ENCODE data around the gene LMNA.

The LMNA gene

DNA sequence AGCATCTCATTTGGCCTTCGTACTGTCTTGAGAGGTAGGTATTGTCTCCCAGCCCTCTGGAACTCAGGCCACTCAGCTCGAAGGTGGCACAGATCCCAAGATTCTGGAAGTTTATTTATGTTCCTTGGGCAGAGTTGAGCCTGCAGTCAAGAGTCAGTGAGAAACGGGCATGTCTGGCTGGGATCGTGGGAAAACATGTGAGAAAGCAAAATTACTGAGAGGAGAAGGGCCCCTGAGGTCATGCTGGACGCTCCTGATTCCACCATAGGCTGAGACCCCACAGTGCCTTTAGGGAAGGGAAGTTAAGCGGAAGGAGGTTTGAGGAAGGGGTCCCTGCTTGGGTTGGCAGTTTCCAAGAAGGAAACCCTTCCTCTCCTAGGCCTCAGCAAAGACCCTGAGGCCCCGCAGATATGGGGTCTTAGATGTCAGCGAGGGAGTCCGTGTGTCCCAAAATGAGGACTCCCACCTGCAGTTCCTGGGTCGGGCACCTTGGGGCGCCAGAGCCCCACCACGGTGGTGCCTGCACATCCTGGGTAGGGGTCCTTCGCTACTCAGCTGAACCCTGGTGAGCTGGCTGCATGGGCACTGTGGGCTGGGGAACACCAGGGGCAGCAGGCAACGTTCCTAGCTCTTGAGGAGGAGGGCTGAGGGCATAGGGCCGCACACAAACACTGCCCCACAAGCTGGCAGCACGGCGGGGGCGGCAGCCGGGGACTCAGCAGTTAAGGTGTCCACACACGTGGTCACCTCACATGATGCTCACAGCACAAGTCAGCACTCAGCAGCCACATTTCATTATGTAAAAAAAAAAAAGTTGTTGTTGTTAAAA, 26.6 kb downstream of the LMNA start:
- no peak for DNase-seq (ENCODE audit: low spot score)

DNA sequence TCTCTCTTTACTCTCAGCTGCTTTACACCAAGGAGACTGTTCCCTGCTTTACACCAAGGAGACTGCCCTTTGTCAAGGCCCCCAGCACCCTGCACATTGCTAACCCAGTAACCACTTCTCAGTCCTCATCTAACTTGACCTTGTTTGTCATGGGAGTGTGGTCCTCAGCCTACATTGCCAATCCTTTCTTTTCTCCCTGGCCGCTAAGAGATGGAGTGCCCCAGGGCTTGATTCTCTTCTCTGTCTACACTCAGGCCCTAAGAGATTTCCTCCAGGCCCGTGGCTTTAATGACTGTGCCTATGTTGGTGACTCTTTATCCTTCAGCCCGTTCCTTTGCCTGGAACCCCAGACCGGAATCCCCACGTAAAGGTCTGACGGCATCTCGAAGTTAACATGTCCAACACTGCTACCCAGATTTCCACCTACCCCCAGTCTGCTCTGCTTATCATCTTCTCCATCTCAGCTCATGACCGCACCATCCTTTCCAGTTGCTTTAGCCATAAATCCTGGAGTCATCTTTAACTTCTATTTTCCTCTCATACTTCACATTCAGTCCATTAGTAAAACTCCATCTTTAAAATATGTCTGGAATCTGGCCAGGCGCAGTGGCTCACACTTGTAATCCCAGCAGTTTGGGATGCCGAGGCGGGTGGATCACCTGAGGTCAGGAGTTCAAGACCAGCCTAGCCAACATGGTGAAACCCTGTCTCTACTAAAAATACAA, 29.4 kb downstream of the LMNA start:
- no peak for DNase-seq (ENCODE audit: low spot score)

DNA sequence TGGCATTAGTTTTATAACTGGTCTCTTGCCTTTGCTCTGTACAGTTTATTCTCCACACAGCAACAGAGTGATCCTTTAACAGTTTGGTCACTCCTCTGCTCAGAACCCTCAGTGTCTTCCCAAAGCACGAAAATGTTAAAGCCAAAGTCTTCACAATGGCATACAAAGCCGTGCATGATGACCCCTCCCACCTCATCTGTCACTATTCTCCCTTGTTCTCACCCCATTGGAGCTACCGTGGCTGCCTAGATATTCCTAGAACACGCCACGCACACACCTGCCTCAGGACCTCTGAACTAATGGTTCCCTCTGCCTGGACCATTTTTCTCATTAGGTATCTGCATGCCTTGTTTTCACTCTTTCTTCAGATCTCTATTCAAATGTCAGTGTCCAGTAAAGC, 30.2 kb downstream of the LMNA start:
- no peak for DNase-seq (ENCODE audit: low spot score)

DNA sequence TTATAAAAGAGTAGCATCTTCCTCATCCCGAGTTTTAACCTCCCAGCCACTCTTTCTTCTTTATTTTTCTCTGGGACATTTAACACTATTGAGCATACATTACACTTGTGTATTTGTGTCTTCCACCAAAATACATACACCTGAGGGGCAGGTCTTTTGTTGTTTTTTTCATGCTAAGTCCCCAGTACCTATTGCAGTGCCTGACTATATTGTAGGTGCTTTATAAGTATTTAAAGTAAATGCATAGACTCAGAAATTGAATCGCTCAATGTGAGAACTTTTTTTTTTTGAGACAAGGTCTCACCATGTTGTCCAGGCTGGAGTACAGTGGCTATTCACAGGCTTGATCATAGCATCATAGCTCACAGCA, 31.1 kb downstream of the LMNA start:
- no peak for DNase-seq (ENCODE audit: low spot score)

DNA sequence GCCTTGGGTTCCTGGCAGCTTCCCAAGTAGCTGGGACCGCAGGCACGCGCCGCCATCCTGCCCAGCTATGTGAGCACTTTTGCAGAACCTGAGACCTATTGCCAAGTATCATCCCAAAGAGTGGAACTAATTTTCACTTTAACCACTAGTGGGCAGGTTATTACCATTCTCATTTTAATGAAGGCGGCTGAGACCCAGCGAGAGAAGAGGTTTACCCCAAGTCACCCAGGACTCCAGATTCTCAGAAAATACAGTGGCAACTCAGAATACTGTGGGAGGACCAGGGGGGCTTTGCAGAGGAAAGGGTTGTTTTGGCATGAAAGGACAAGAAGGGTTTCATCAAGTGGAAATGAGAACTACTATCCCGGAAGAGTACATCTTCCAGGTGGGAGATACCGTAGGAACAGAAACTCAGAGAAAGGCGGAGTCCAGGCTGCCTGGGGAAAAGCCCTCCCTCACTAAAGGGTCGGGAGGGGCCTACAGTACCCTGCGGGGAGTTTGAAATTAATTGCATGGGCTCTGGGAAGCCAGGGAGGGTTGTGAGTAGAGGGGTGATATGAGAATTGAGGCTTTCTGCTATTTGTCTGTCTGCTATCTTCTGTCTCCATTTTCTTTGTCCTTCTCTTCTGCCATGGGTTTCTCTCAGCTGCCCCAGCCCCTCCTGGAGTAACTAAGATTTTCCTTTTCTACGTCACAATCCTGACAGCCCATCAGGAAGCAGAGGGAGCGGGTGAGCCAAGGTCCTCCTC, 31.7 kb downstream of the LMNA start:
- peak; percentile 88 for DNase-seq (ENCODE audit: low spot score)

DNA sequence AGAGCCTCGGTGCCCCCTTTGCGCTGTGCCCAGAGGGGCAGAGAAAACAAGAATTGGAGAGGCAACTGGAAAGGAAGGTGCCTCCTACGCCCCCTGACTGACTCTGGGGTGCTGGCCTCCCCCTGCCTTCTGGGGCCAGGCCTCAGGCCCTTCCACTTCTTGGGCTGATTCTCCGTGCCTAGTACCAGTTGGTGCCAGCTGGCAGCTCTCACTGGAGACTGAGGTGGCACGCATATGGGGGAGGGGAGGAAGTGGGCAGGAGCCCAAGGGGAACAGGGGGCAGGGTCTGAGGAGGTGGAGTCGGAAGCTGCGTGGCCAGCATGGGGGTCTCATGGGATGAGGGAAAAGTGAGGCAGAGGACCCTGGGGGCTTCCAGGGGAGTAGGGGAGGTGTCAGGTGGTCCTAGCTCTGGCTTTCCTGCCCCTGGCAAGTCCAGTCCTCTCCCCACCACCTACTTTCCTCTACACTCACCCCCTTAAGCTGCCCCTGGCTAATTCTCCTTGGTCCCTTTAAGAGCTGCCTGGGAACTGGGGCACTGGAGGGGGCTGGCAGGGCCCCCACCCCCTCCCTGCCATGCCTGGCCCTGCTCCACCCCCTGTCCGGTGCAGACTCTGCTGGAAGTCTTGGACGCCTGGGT, 32.4 kb downstream of the LMNA start:
- DNase-seq (ENCODE audit: low spot score): peak; percentile 39

DNA sequence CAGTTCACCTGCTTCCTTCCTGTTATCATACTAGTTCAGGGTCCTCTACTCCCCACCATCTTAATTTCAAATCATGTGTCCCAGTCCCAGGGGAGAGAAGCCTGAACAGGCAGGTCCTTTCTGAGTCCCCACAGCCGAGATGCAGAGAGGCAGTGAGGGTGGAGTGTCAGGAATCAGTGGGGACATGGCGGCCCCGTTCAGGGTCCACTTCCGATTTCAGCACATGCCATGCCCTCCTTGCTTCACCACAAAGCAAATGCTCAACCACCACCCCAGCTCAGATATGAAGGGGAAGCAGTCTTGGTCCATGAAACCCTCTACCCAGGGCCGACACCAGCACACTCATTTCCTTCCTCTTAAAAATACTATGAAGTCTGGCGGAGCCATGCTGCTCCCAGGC, 33.7 kb downstream of the LMNA start:
- no peak for DNase-seq (ENCODE audit: low spot score)

DNA sequence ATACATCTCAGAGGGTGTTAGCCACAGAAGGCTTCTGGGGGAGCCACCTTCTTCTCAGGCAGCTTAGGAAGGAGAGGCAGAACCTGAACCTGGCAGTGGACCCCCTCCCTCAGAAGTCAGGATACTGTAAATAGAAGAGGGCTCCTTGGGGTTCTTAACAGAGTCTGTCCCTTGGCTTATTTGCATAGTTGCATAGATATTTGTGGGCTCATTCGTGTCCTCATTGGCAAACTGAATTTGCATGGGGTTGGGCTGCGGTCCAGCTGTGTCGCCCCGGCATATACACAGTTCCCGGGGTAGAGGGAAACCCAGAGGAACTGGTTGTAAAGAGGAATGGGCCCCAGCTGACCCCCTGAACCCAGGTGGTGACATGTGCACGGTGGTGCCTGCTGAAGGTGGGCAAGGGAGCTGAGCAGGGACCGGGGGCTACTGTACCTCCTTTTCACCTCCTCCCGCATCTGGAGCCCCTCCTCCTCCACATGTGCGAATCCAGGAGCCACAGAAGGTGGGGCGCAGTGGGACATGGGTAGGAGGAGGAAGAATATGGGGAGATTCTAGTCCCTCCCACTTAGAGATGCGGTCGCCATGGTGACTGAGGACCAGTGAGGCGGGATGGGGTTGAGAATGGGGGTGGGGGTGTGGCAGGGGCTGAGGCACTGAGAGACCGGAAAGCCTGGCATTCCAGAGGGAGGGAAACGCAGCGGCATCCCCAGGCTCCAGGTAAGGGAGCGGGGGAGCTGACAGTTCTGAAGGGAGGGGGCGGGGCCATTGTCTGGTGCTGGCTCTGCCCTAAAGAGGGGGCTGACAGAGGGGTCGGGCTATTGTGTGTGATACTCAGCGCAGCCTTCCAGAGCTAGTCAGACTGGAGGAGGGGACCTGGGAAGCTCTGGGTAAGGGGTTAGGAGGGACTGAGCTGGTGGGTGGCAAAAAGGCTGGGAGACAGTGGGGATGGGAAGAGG, 35.1 kb downstream of the LMNA start:
- DNase-seq (ENCODE audit: low spot score): no peak

DNA sequence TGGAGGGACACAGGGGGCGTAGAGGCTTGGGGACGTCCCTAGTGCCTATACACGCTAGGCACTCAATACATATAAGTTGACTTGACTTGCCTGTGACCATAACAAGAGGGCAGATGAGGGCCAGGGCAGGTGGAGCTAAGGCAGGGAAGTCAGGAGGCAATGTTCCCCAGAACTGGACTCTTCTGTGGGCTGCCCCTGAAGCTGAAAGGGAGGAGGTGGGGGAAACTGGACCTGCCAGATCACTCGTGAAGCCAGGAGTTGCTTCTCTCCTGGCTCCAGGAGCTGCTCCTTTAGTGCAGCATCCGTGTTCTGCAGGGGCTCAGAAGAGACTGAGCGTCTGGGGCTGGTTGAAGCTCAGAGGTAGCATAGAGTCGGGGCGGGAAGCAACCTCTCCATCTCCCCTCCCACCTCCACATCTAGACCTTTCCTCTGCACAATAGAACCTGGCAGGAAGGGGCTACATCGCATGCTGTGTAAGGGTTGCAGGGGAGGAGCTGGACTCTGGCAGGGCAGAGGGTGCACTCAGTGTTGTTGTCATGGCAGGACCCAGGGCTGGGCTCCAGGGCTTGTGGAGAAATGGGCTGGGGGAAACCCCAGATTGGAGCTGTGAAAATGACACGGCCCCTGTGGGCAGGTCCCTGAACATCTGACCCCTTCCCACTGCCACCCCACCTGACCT, 36.0 kb downstream of the LMNA start:
- no peak for DNase-seq (ENCODE audit: low spot score)

DNA sequence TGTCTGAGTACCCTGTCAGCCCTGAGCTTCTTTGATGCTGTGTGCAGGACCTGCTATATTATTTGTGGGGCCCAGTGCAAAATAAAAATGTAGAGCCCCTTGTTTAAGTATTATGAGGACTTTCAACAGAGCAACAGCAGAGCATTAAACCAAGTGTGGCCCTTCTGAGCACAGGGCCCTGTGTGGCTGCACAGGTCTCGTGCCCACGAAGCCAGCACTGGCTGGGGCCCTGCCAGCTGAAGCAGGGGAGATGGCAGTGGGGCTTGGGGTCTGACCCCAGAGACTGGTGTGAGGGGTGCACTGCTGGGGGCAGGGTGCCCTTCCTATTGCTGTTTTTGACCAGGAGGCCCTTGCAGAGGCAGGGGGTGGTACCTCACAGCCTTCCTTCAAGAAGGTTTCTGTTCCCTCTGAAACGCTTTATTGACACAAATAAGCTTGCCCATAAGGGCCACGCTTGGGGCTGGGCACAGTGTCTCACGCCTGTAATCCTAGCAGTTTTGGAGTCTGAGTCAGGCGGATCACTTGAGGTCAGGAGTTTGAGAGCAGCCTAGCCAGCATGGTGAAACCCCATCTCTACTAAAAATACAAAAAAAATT, 36.7 kb downstream of the LMNA start:
- DNase-seq (ENCODE audit: low spot score): no peak

DNA sequence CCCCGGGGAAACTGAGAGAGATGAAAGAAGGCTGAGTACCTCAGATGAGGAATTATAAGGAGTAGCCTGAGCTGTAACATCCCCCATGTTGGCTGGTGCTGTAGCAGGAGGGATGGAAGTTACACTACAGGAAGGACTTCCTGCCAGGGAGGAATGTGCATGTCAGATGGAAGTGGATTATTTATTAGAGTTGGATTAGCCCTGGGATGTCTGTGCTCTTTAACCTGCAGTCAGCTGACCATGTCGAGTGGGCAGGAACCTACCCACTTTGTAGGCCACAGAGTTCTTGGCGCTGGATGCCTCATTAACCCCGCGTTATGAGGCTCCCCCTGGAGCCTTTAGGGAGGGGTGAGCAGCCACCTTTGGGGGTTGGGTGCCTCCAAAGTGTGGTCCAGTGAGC, 38.1 kb downstream of the LMNA start:
- no peak for DNase-seq (ENCODE audit: low spot score)

DNA sequence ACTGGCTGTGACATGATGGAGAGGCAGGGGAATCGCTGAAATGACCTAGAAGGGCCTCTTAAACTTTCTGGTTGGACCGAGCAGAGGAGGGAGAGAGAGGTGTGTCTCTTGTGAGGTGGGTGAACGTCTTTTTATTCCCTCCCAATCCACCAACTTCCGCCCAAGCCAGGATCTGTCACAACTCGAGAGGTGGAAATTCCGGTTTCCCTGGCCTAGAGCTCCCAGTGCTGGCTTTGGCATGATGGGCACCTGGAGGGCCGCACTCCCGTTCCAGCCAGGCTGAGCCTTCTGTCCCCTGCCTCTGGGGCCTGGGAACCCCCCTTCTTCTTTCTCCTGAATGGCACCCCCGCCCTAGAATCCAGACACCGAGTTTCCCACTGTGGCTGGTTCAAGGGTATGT, 38.9 kb downstream of the LMNA start, which contains the start of gene SEMA4A:
TSS of gene SEMA4A (plus strand) at position 224 of the 400 bp plus-strand sequence. CDS start 994 bp downstream, outside the sequence.
- no peak for DNase-seq (ENCODE audit: low spot score)

DNA sequence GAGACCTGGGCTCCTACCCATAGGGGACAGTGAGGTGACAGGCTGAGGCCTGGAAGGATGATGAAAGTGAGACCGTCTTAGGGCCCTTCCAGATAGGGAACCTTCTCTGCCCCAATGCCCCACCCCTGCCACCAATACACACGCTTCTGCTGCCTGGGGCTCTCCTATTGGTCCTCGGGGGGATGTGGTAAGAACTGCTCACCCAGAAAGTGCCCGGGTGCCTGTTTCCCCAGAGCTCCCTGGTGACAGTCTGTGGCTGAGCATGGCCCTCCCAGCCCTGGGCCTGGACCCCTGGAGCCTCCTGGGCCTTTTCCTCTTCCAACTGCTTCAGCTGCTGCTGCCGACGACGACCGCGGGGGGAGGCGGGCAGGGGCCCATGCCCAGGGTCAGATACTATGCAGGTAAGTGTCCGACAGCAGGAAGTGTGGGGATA, 39.8 kb downstream of the LMNA start:
- no peak for DNase-seq (ENCODE audit: low spot score)

DNA sequence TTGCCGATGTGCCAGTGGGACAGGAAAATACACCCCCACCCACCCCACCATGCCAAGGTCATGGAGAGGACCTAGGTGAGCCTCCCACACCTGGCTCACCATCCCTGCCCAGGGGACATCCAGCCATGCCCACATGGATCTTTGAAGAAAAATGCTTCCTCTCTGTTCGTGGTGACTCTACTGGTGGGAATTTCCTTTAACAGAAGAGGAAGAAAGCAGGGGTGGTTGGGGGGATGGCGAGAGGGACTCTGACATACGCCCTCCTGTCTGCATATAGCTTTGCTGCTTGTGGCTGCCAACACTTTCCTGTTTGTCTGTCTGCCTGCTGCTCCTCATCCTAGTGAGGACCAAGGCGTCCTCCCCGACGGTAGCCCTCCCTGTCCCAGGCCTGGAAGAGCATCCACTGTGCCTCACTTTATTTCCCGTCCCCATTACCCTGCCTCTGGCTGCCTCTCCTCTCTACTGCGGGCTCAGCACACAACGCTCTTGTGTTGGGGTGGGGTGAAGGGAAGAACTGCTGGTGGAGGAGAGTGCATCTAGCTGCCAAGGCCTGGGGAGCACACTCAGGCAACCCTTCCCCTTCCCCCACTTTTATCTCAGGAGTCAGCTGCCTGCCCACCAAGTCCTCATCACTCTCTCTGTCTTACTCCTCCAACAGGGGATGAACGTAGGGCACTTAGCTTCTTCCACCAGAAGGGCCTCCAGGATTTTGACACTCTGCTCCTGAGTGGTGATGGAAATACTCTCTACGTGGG, 41.4 kb downstream of the LMNA start:
- no peak for DNase-seq (ENCODE audit: low spot score)

DNA sequence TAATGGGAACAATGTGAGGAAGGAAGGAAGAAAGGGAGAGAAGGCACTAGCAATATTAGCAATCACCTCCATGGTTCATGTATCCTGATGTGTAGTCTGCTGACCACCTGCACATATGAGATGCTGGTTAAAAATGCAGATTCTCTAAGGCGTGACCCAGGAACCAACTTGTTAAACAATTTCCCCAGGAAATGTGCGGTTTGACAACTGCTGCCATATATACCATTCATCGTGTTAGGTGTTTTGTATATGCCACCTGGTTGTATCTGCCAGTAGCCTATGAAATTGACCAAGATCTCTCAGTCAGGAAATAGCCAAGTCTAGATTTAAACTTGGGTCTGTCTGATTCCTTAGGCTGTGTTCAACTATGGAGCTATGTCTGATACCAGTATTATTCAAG, 43.0 kb downstream of the LMNA start:
- DNase-seq (ENCODE audit: low spot score): no peak

DNA sequence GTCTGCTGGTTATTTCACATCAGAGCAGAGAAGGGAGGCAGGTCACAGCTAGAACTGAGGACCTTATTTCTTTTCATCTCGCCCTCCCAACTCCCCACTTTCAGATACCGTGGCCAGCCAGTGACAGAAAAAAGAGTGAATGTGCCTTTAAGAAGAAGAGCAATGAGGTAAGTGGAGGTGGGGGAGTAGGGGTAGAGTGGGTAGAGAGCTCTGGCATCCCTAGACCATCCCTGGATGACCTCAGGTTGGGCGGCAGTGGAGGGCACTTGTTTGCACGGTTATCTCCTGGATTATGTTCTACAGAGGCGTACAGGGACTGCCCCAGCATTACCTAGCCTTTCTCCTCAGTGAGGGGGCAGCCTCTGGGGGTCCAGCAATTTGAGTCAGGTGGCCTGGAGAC, 43.5 kb downstream of the LMNA start:
- no peak for DNase-seq (ENCODE audit: low spot score)

DNA sequence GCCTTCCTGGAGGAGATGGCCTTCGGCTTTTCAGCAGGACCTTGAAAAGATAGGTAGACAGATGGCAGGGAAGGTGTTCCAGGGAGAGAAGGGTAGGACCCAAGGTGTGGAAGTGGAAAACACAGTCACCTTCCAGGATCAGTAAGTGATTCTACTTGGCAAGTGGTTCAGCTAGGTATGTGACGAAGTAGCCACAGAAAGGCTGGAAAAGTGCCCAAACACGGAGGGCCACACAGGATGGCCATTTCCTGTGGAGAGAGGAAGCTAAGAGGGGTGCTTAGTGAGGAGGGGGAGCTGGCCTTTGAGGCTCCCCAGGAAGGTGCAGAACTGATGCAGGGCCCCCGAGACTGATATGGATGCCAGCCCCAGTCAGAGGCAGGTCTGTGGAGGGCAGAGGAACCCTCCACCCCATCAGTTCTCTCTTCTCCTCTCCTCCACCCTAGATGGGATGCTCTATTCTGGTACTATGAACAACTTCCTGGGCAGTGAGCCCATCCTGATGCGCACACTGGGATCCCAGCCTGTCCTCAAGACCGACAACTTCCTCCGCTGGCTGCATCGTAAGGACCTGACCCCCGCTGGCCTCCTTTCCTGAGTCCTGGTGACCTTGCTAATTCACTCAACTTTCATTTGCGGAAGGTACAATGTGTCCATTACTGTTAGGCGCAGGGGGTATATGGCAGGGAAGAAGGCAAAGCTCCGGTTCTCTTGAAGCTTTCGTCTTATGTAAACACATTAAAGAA, 45.7 kb downstream of the LMNA start:
- DNase-seq (ENCODE audit: low spot score): no peak

DNA sequence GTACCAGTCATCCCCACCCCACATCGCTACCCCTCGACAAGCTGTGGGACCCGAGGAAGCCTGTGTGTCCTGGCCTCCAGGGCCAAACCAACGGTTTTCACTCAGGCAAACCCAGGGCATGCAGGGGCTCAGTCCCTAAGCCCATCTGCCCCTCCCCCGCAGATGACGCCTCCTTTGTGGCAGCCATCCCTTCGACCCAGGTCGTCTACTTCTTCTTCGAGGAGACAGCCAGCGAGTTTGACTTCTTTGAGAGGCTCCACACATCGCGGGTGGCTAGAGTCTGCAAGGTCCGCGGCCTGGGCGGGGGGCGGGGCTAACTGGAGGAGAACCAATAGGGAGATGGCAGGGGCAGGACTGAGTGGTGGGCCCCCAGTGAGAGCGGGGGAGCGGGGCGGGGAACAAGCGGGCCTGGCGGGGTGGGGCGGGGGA, 46.2 kb downstream of the LMNA start:
- peak; percentile 92 for DNase-seq (ENCODE audit: low spot score)
